Neutrophil (primary cell): ENCODE data around the gene RALBP1.
"Not testable (repeated sequence)": the region's sequence is repeated elsewhere in the genome, so short reads cannot be mapped to it uniquely, and the experiment has no call there.

Experiments used
- H3K27ac ChIP-seq: fragments of 200-600 bp; sonication (generic); 2 replicates; pipeline ENCODE4 v1.5.1; 2016; ENCODE audit warnings: mild to moderate bottlenecking, moderate library complexity
- H3K27me3 ChIP-seq: fragments of 200-600 bp; sonication (generic); 2 replicates; pipeline ENCODE4 v1.6.0; 2016; ENCODE audit warnings: mild to moderate bottlenecking
- H3K36me3 ChIP-seq: fragments of 200-600 bp; sonication (generic); 2 replicates; pipeline ENCODE4 v1.5.1; 2017
- H3K4me1 ChIP-seq, 2 experiments: fragments of 200-600 bp in 1 of 2; sonication (generic) in 1 of 2; 1 replicate in 1 of 2; 2 replicates in 1 of 2; pipeline versions ENCODE4 v1.5.1 to v1.6.1; 2013 to 2016; ENCODE audit warnings: low read depth in 1 of 2, low read length in 1 of 2, mild to moderate bottlenecking in 1 of 2, moderate library complexity in 1 of 2; ENCODE audit not compliant: control insufficient read depth in 1 of 2, insufficient read depth in 1 of 2
- H3K4me3 ChIP-seq, 2 experiments: fragments of 200-600 bp in 1 of 2; sonication (generic) in 1 of 2; 1 replicate in 1 of 2; 2 replicates in 1 of 2; pipeline ENCODE4 v1.5.1; 2013 to 2016; ENCODE audit warnings: low read depth in 1 of 2, low read length in 1 of 2, mild to moderate bottlenecking in 1 of 2, moderate library complexity in 1 of 2
- H3K9me3 ChIP-seq: fragments of 200-600 bp; sonication (generic); 2 replicates; pipeline ENCODE4 v1.5.1; 2016
- CTCF ChIP-seq: fragments of 200-600 bp; sonication (generic); IDR thresholded peaks from 2 replicates; pipeline ENCODE4 v1.5.1; 2016; ENCODE audit warnings: antibody characterized with exemption

The RALBP1 gene

GRCh38 chr18:9431296-9431695 lies 44.0 kb upstream of the RALBP1 start:
- no peak overlapping the region for H3K27ac ChIP-seq
- no peaks in the 10 kb centered on the region for H3K9me3 ChIP-seq
- H3K27me3 ChIP-seq, result no peaks in the 10 kb centered on the region
- no peak overlapping the region for H3K4me3 ChIP-seq
- H3K36me3 ChIP-seq, result no peaks in the 10 kb centered on the region
- no peak for TF ChIP-seq CTCF
- H3K4me1 ChIP-seq, result peaks cover 11 to 17% of the 10 kb centered on the region in 2 experiments

GRCh38 chr18:9433122-9433521 lies 42.2 kb upstream of the RALBP1 start:
- not testable (repeated sequence) for H3K27me3 ChIP-seq, H3K9me3 ChIP-seq, H3K36me3 ChIP-seq
- Histone ChIP-seq H3K27ac (peak overlapping the region; percentile 62), H3K4me1 (peaks cover 11 to 17% of the 10 kb centered on the region in 2 experiments), H3K4me3 (peak overlapping the region; percentile 14 to 36)

- Histone ChIP-seq H3K4me3 (peak overlapping the region; percentile 14 to 36), H3K9me3 (no peaks in the 10 kb centered on the region), H3K27ac (peak overlapping the region; percentile 62), H3K36me3 (no peaks in the 10 kb centered on the region), H3K4me1 (peaks cover 11 to 17% of the 10 kb centered on the region in 2 experiments), H3K27me3 (no peaks in the 10 kb centered on the region)
- TF ChIP-seq CTCF, result no peak
Measured at GRCh38 chr18:9433671-9434121, 41.6 kb upstream of the RALBP1 start.

- Histone ChIP-seq H3K4me1 (peaks cover 11 to 17% of the 10 kb centered on the region in 2 experiments), H3K4me3 (peak overlapping the region; percentile 14 to 36), H3K27me3 (no peaks in the 10 kb centered on the region), H3K27ac (peak overlapping the region; percentile 62), H3K36me3 (no peaks in the 10 kb centered on the region), H3K9me3 (no peaks in the 10 kb centered on the region)
- no peak for TF ChIP-seq CTCF
Measured at GRCh38 chr18:9434122-9434701, 41.1 kb upstream of the RALBP1 start.

GRCh38 chr18:9435041-9435440 lies 40.3 kb upstream of the RALBP1 start:
- H3K27me3 ChIP-seq, result no peaks in the 10 kb centered on the region
- H3K36me3 ChIP-seq, result no peaks in the 10 kb centered on the region
- H3K4me3 ChIP-seq, result no peak overlapping the region
- no peaks in the 10 kb centered on the region for H3K9me3 ChIP-seq
- no peak for TF ChIP-seq CTCF
- H3K4me1 ChIP-seq, result peaks cover 11 to 17% of the 10 kb centered on the region in 2 experiments
- no peak overlapping the region for H3K27ac ChIP-seq

- Histone ChIP-seq H3K36me3 (no peaks in the 10 kb centered on the region), H3K4me3 (no peak overlapping the region), H3K9me3 (no peaks in the 10 kb centered on the region), H3K27ac (no peak overlapping the region), H3K27me3 (no peaks in the 10 kb centered on the region), H3K4me1 (peaks cover 11 to 17% of the 10 kb centered on the region in 2 experiments)
- TF ChIP-seq CTCF, result no peak
Measured at GRCh38 chr18:9436206-9436929, 38.9 kb upstream of the RALBP1 start.
